Suprapubic skin (tissue), 4 donors: Measurements from ENCODE around the gene CALHM2. TPM values are rescaled to one million over a fixed set of nuclear protein-coding genes. Genes with fewer than 3 reads are reported as not detected.

ENCODE experiments used
- DNase-seq, 2 donors: peaks; one replicate each; pipeline ENCODE4 v3.0.0-alpha.2; 2019; ENCODE audit warnings: low spot score in 2 of 2
- H3K27ac ChIP-seq: fragments of 200-600 bp; sonication (generic); one replicate; pipeline ENCODE4 v1.5.1; 2019
- H3K27me3 ChIP-seq: fragments of 200-600 bp; sonication (generic); one replicate; pipeline ENCODE4 v1.5.1; 2019
- H3K36me3 ChIP-seq: fragments of 200-600 bp; sonication (generic); one replicate; pipeline ENCODE4 v1.5.1; 2019
- H3K4me1 ChIP-seq: fragments of 200-600 bp; sonication (generic); one replicate; pipeline ENCODE4 v1.5.1; 2019
- H3K4me3 ChIP-seq: fragments of 200-600 bp; sonication (generic); one replicate; pipeline ENCODE4 v1.5.1; 2019; ENCODE audit warnings: mild to moderate bottlenecking
- H3K9me3 ChIP-seq: fragments of 200-600 bp; sonication (generic); one replicate; pipeline ENCODE4 v1.5.1; 2019
- EP300 ChIP-seq: sonication (generic); formaldehyde crosslinking; IDR thresholded peaks from one replicate; pipeline ENCODE4 v1.6.1; 2017; ENCODE audit warnings: antibody characterized with exemption
- POLR2A ChIP-seq, 2 donors: fragments of 450-650 bp; IDR thresholded peaks; one replicate each; pipeline ENCODE4 v1.6.1; 2017; ENCODE audit warnings: antibody characterized with exemption in 2 of 2, mild to moderate bottlenecking in 2 of 2, moderate library complexity in 2 of 2
- POLR2AphosphoS5 ChIP-seq, 3 donors: sonication (generic); formaldehyde crosslinking; IDR thresholded peaks; one replicate each; pipeline ENCODE4 v1.6.1; 2017; ENCODE audit warnings: antibody characterized with exemption in 3 of 3
- WGBS: methylation state at CpG from one replicate; pipeline ENCODE4 v1.1.5; 2018; 5-methylcytosine and 5-hydroxymethylcytosine counted together
- total RNA-seq, 4 donors: library from RNA; depleted of rRNA; stranded (reverse); fragments of >200 nt; gene quantifications; one replicate each; pipeline ENCODE4 v1.1.0, GENCODE V29; 2016
- TF ChIP-seq, protein P1 (sequence below), 2 donors: fragments of 200-600 bp in 1 of 2; fragments of 450-650 bp in 1 of 2; sonication (generic) in 1 of 2; IDR thresholded peaks; one replicate each; pipeline ENCODE4 v1.5.1; 2016 to 2019; ENCODE audit warnings: antibody characterized with exemption in 2 of 2, mild to moderate bottlenecking in 1 of 2, moderate library complexity in 1 of 2

CALHM2 gene
- total RNA-seq, 4 donors from 2014 or later, result 13.7 to 17.9 (median 16.3) TPM

DNA sequence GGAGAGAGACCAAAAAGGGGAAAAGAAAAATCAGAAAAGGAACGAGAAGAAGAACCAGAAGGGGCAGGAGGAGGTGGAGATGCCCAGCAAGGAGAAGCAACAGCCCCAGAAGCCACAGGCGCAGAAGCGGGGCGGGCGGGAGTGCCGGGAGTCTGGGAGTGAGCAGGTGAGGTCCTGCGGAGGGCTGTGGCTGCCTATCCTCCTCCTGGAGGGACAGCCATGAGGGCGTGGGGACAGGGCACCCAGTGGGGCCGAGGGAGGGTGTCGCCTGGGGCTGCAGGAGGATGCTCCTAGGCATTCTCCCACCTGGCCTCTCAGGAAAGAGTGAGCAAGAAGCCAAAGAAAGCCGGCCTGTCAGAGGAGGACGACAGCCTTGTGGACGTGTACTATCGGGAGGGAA lies 11.8 kb downstream of the CALHM2 start:
- H3K9me3 ChIP-seq, result no peaks in the 10 kb centered on the region
- H3K27ac ChIP-seq, result no peak overlapping the region
- WGBS, result 89% methylated on average over 14 of the region's 14 CpGs
- no peak for DNase-seq
- H3K36me3 ChIP-seq, result peaks cover 97% of the 10 kb centered on the region
- TF ChIP-seq EP300 (no peak), POLR2AphosphoS5 (IDR thresholded peaks at IDR 0.05) (no peak), POLR2A (IDR thresholded peaks at IDR 0.05) (no peak)
- TF ChIP-seq, protein P1, sequence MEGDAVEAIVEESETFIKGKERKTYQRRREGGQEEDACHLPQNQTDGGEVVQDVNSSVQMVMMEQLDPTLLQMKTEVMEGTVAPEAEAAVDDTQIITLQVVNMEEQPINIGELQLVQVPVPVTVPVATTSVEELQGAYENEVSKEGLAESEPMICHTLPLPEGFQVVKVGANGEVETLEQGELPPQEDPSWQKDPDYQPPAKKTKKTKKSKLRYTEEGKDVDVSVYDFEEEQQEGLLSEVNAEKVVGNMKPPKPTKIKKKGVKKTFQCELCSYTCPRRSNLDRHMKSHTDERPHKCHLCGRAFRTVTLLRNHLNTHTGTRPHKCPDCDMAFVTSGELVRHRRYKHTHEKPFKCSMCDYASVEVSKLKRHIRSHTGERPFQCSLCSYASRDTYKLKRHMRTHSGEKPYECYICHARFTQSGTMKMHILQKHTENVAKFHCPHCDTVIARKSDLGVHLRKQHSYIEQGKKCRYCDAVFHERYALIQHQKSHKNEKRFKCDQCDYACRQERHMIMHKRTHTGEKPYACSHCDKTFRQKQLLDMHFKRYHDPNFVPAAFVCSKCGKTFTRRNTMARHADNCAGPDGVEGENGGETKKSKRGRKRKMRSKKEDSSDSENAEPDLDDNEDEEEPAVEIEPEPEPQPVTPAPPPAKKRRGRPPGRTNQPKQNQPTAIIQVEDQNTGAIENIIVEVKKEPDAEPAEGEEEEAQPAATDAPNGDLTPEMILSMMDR (IDR thresholded peaks at IDR 0.05), result no peak
- H3K4me3 ChIP-seq, result no peak overlapping the region
- H3K27me3 ChIP-seq, result no peaks in the 10 kb centered on the region
- H3K4me1 ChIP-seq, result peaks cover 8% of the 10 kb centered on the region

DNA sequence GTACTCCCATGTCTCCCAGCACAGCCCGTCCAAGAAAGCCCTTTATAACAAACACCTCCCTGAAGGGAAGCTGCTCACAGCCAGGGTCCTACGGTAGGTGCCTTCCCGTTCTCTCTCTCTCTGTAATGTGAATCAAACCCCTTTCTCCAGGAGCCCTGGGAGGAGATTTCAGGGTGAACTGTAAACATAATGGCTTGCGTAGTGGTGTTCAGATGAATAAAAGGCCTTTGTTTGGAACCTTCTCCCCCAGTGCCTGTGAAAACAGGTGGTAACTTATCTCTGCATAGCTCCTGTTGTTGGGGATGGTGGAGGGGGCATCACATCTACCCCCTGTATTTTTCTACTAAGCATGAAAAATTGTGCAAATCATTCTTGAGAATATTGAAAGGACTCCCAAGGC lies 12.4 kb downstream of the CALHM2 start:
- TF ChIP-seq EP300 (no peak), POLR2AphosphoS5 (IDR thresholded peaks at IDR 0.05) (no peak), POLR2A (IDR thresholded peaks at IDR 0.05) (no peak)
- TF ChIP-seq, protein P1 (IDR thresholded peaks at IDR 0.05), result no peak
- no peaks in the 10 kb centered on the region for H3K9me3 ChIP-seq
- H3K27ac ChIP-seq, result no peak overlapping the region
- peaks cover 3% of the 10 kb centered on the region for H3K4me1 ChIP-seq
- no peaks in the 10 kb centered on the region for H3K27me3 ChIP-seq
- H3K4me3 ChIP-seq, result no peak overlapping the region
- 90% methylated on average over 4 of the region's 4 CpGs for WGBS
- peaks cover 94% of the 10 kb centered on the region for H3K36me3 ChIP-seq
- no peak for DNase-seq

DNA sequence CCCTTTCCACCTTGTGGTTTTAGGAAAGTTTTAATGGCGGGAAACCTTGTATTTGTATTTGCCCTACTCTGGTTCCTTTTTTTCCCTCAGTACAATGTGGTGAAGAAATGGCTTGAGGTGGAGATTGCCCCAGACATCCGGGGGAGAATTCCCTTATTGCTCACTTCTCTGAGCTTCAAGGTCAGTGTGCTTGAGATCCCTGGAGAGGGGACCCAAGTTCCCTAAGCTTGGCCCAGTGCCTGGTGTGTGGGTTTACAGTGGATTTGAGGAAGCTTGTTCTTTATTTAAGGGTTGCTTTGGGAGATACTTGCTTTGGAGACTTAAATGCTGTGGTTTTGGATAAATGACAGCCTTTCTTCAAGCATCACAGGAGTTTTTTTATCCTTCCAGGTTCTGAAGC lies 18.3 kb downstream of the CALHM2 start:
- Histone ChIP-seq H3K4me3 (no peak overlapping the region), H3K9me3 (no peaks in the 10 kb centered on the region), H3K27ac (no peak overlapping the region), H3K4me1 (no peaks in the 10 kb centered on the region), H3K27me3 (no peaks in the 10 kb centered on the region), H3K36me3 (peaks cover 85% of the 10 kb centered on the region)
- WGBS, result 86% methylated on average over 2 of the region's 2 CpGs
- DNase-seq, result no peak
- TF ChIP-seq, protein P1 (IDR thresholded peaks at IDR 0.05), result no peak
- TF ChIP-seq POLR2A (IDR thresholded peaks at IDR 0.05), result no peak

DNA sequence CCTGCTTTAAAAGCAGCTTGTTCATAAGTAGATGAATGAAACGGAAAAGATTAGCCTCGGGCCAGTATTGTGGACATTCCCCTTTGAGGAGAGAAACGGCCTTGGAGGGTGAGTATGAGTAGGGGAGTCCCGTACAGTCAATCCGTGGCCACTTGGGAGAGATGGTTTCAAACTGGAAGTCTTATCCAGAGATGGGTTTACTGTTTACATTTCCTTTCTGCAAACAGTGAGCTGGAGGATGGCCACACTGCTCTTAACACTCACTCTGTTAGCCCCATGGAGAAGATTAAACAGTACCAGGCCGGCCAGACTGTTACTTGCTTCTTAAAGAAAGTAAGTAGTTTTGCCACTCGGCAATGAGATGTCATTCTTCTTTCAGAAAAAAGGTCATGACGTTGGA lies 20.3 kb downstream of the CALHM2 start:
- no peak overlapping the region for H3K27ac ChIP-seq
- 89% methylated on average over 8 of the region's 8 CpGs for WGBS
- H3K9me3 ChIP-seq, result no peaks in the 10 kb centered on the region
- DNase-seq, result no peak
- TF ChIP-seq, protein P1 (IDR thresholded peaks at IDR 0.05), result no peak
- TF ChIP-seq EP300, result no peak
- TF ChIP-seq POLR2AphosphoS5 (IDR thresholded peaks at IDR 0.05), result no peak
- no peak for TF ChIP-seq POLR2A (IDR thresholded peaks at IDR 0.05)
- H3K4me3 ChIP-seq, result no peak overlapping the region
- no peaks in the 10 kb centered on the region for H3K4me1 ChIP-seq
- peaks cover 84% of the 10 kb centered on the region for H3K36me3 ChIP-seq
- H3K27me3 ChIP-seq, result no peaks in the 10 kb centered on the region

DNA sequence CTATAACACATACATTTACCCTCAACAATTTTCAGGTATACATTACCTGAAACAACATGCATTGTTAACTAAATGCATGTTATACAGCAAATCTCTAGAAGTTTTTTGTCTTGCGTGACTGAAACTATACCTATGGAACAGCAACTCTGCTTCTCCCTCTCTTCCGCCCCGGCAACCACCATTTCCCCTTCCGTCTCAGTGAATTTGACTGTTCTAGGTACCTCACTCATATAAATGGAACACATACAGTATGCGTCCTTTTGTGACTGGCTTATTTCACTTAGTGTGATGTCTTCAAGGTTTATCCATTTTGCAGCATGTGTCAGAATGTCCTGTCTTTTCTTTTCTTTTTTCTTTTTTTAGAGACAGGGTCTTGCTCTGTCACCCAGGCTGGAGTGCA lies 22.5 kb downstream of the CALHM2 start:
- no peak overlapping the region for H3K4me3 ChIP-seq
- no peaks in the 10 kb centered on the region for H3K27me3 ChIP-seq
- no peaks in the 10 kb centered on the region for H3K9me3 ChIP-seq
- WGBS, result 92% methylated on average over 5 of the region's 5 CpGs
- DNase-seq, result no peak
- peaks cover 87% of the 10 kb centered on the region for H3K36me3 ChIP-seq
- H3K4me1 ChIP-seq, result no peaks in the 10 kb centered on the region
- TF ChIP-seq EP300 (no peak), POLR2A (IDR thresholded peaks at IDR 0.05) (no peak), POLR2AphosphoS5 (IDR thresholded peaks at IDR 0.05) (no peak)
- TF ChIP-seq, protein P1 (IDR thresholded peaks at IDR 0.05), result no peak
- no peak overlapping the region for H3K27ac ChIP-seq
